ENCODE measurements around the gene RTP2. TPM values are rescaled to one million over a fixed set of nuclear protein-coding genes. Genes with fewer than 3 reads are reported as not detected.

The RTP2 gene
- total and polyA plus RNA-seq, 10 of the 15 experiments (the other 5 are each of a cell fraction or from before 2014, with no cell fraction given), result not detected

- no peak for TF ChIP-seq PRDM15 (CRISPR knock-in tag; IDR thresholded peaks at IDR 0.05)
- no peak for TF ChIP-seq RAD21 (IDR thresholded peaks at IDR 0.05; ENCODE audit: insufficient read depth, low read depth, low read length)
- peak; percentile 53 for TF ChIP-seq IKZF1 (conservative IDR thresholded peaks at IDR 0.05)
- peak; percentile 99 for TF ChIP-seq CHD1 (IDR thresholded peaks at IDR 0.05; ENCODE audit: low read depth, low read length)
- peak; percentile 78; the same call in 1 of the 2 replicates for TF ChIP-seq RB1 (IDR thresholded peaks at IDR 0.05; ENCODE audit: borderline replicate concordance)
- no peak for TF ChIP-seq E2F4 (IDR thresholded peaks at IDR 0.05; ENCODE audit: low read depth, low read length)
- TF ChIP-seq KDM1A (IDR thresholded peaks at IDR 0.05; ENCODE audit: borderline replicate concordance), result no peak
- peak; percentile 17 to 53; a peak in 2 of 4 replicates for TF ChIP-seq IKZF2 (IDR thresholded peaks at IDR 0.05)
- TF ChIP-seq NRF1 (conservative IDR thresholded peaks at IDR 0.05; ENCODE audit: low read depth, low read length), result no peak
- TF ChIP-seq RELB (IDR thresholded peaks at IDR 0.05; ENCODE audit: low read depth), result peak; percentile 89
- no peak for TF ChIP-seq ZNF24 (IDR thresholded peaks at IDR 0.05)
- no peak for TF ChIP-seq ZBTB11 (CRISPR knock-in tag; IDR thresholded peaks at IDR 0.05)
- TF ChIP-seq CBX3 (IDR thresholded peaks at IDR 0.05; ENCODE audit: borderline replicate concordance, low read depth), result no peak
- peak; percentile 83 for TF ChIP-seq CREB1 (IDR thresholded peaks at IDR 0.05; ENCODE audit: low read depth)
- TF ChIP-seq E4F1 (IDR thresholded peaks at IDR 0.05; ENCODE audit: borderline replicate concordance, partially characterized antibody), result peak; percentile 68
- peak; percentile 83; the same call in 1 of the 2 replicates for TF ChIP-seq ZNF207 (IDR thresholded peaks at IDR 0.05; ENCODE audit: borderline replicate concordance)
Measured at GRCh38 chr3:187745201-187746058, 43.1 kb upstream of the RTP2 start, which contains the start of gene BCL6 (continued).

Data from GM12878 (cell line).